Stomach (tissue), 9 donors: ENCODE data around the gene EXOC3L1. TPM values are rescaled to one million over a fixed set of nuclear protein-coding genes. Genes with fewer than 3 reads are reported as not detected.

Experiments used
- DNase-seq, 2 donors: peaks; one replicate each; pipeline versions ENCODE4 v3.0.0 to v3.0.0-alpha.2; 2013 to 2019
- H3K27ac ChIP-seq, 5 donors: fragments of 200-600 bp in 4 of 5; sonication (generic) in 4 of 5; one replicate each; pipeline ENCODE4 v1.5.1; 2013 to 2019; ENCODE audit warnings: mild to moderate bottlenecking in 1 of 5, moderate library complexity in 1 of 5
- H3K27me3 ChIP-seq, 3 donors: fragments of 200-600 bp; sonication (generic); one replicate each; pipeline ENCODE4 v1.5.1; 2017 to 2019; ENCODE audit warnings: mixed run types in 1 of 3
- H3K36me3 ChIP-seq, 4 donors: fragments of 200-600 bp; sonication (generic); 1 replicate in 3 of 4; 2 replicates in 1 of 4; pipeline ENCODE4 v1.5.1; 2016 to 2019
- H3K4me1 ChIP-seq, 4 donors: fragments of 200-600 bp; sonication (generic); one replicate each; pipeline ENCODE4 v1.5.1; 2016 to 2019
- H3K4me3 ChIP-seq, 4 donors: fragments of 200-600 bp; sonication (generic) in 3 of 4; one replicate each; pipeline ENCODE4 v1.5.1; 2016 to 2019; ENCODE audit warnings: mild to moderate bottlenecking in 1 of 4
- H3K9me3 ChIP-seq, 4 donors: fragments of 200-600 bp; sonication (generic); one replicate each; pipeline ENCODE4 v1.5.1; 2016 to 2019
- CTCF ChIP-seq, 7 experiments: fragments of 450-650 bp in 4 of 7; fragments of 200-600 bp in 3 of 7; sonication (generic) in 3 of 7; IDR thresholded peaks; one replicate each; pipeline ENCODE4 v1.5.1; 2016 to 2019; ENCODE audit warnings: antibody characterized with exemption in 7 of 7, control low read depth in 2 of 7, mild to moderate bottlenecking in 1 of 7
- EP300 ChIP-seq: sonication (generic); formaldehyde crosslinking; IDR thresholded peaks from one replicate; pipeline ENCODE4 v1.6.1; 2017; ENCODE audit warnings: antibody characterized with exemption
- POLR2A ChIP-seq, 4 donors: fragments of 450-650 bp; IDR thresholded peaks; one replicate each; pipeline ENCODE4 v1.6.1; 2016; ENCODE audit warnings: antibody characterized with exemption in 4 of 4, control low read depth in 2 of 4, mild to moderate bottlenecking in 1 of 4, moderate library complexity in 1 of 4
- POLR2AphosphoS5 ChIP-seq, 3 donors: sonication (generic); formaldehyde crosslinking; IDR thresholded peaks; one replicate each; pipeline ENCODE4 v1.6.1; 2016; ENCODE audit warnings: antibody characterized with exemption in 3 of 3
- WGBS, 5 donors: extraction: QIAGEN DNeasy Blood & Tissue Kit in 3 of 5; methylation state at CpG; one replicate each; pipeline versions ENCODE4 v1.1.5 to v1.1.7; 2013 to 2018; 5-methylcytosine and 5-hydroxymethylcytosine counted together
- intact Hi-C: fragments of 100-400 bp; cut with DNase I; formaldehyde crosslinking; loops from one replicate; pipeline ENCODE4 v1.15.1; 2023; ENCODE audit warnings: low total_unique reads
- polyA plus RNA-seq, 3 donors: library from polyadenylated mRNA; stranded (reverse); fragments of 200-250 nt; gene quantifications; one replicate each; pipeline ENCODE4 v1.2.3, GENCODE V29; 2013
- total RNA-seq, 5 donors: library from RNA; depleted of rRNA; stranded (reverse); fragments of >200 nt; gene quantifications; one replicate each; pipeline versions ENCODE4 v1.1.0 to v1.2.3, GENCODE V29; 2014 to 2016
- donor health status: healthy with polysubstance abuse.
- donor health status: Bipolar disorder and iron deficiency.
- donor health status: healthy.

The EXOC3L1 gene
- total and polyA plus RNA-seq, 8 donors, result 1.3 to 25.5 (median 6.8) TPM; not detected in 1

GRCh38 chr16:67150047-67150832 is 39.7 kb downstream of the EXOC3L1 start:
- intact Hi-C loops, result loop anchor here (5.0 kb wide), 1 partner anchor 173 kb away; no protein-coding TSS in a partner anchor
- H3K36me3 ChIP-seq, result peaks cover 21 to 52% (median 42%) of the 10 kb centered on the region in 4 donors
- 5 to 13% (median 9%) methylated on average over 6 to 93 of the region's 94 CpGs for WGBS, 5 donors

GRCh38 chr16:67149276-67150046 is 40.5 kb downstream of the EXOC3L1 start:
- TF ChIP-seq POLR2A (IDR thresholded peaks at IDR 0.05), result no peak
- TF ChIP-seq EP300, result no peak
- no peak for TF ChIP-seq POLR2AphosphoS5 (IDR thresholded peaks at IDR 0.05)
- no peak for TF ChIP-seq CTCF (IDR thresholded peaks at IDR 0.05)
- WGBS, 5 donors, result 65 to 72% (median 69%) methylated on average over 51 to 77 of the region's 77 CpGs
- H3K4me3 ChIP-seq, result peak overlapping the region in 2 of 4 donors; percentile 61 to 64
- DNase-seq, result peak in 1 of 2 donors; percentile 46
- no peaks in the 10 kb centered on the region for H3K9me3 ChIP-seq
- intact Hi-C loops, result loop anchor here (5.0 kb wide), 1 partner anchor 172 kb away; no protein-coding TSS in a partner anchor
- peaks cover 0 to 24% (median 0%) of the 10 kb centered on the region in 3 donors for H3K27me3 ChIP-seq
- peaks cover 26 to 58% (median 50%) of the 10 kb centered on the region in 4 donors for H3K36me3 ChIP-seq
- H3K4me1 ChIP-seq, result peaks cover 8 to 30% (median 26%) of the 10 kb centered on the region in 4 donors
- peak overlapping the region in 3 of 5 donors; percentile 85 to 91 (median 89) for H3K27ac ChIP-seq

More at GRCh38 chr16:67150047-67150832, 39.7 kb downstream of the EXOC3L1 start:
- no peaks in the 10 kb centered on the region for H3K9me3 ChIP-seq
- peak overlapping the region; percentile 61 to 72 (median 63) for H3K4me3 ChIP-seq
- TF ChIP-seq CTCF (IDR thresholded peaks at IDR 0.05) (peak in 1 of 7 experiments; percentile 9), EP300 (no peak), POLR2AphosphoS5 (IDR thresholded peaks at IDR 0.05) (peak in 1 of 3 donors; percentile 1), POLR2A (IDR thresholded peaks at IDR 0.05) (no peak)
- peak overlapping the region; percentile 75 to 91 (median 86) for H3K27ac ChIP-seq
- peak in 1 of 2 donors; percentile 90 for DNase-seq
- peaks cover 14 to 38% (median 34%) of the 10 kb centered on the region in 4 donors for H3K4me1 ChIP-seq
- H3K27me3 ChIP-seq, result peaks cover 0 to 30% (median 0%) of the 10 kb centered on the region in 3 donors

- peaks cover 33 to 59% (median 54%) of the 10 kb centered on the region in 4 donors for H3K36me3 ChIP-seq
- TF ChIP-seq POLR2AphosphoS5 (IDR thresholded peaks at IDR 0.05) (no peak), POLR2A (IDR thresholded peaks at IDR 0.05) (no peak), EP300 (no peak), CTCF (IDR thresholded peaks at IDR 0.05) (no peak)
Observed at GRCh38 chr16:67148656-67149275, 41.2 kb downstream of the EXOC3L1 start.

More at GRCh38 chr16:67148656-67149275, 41.2 kb downstream of the EXOC3L1 start:
- WGBS, 5 donors, result 87 to 95% (median 89%) methylated on average over 8 to 11 of the region's 11 CpGs
- Histone ChIP-seq H3K27me3 (peaks cover 0 to 22% (median 0%) of the 10 kb centered on the region in 3 donors), H3K4me1 (peaks cover 8 to 28% (median 25%) of the 10 kb centered on the region in 4 donors), H3K4me3 (no peak overlapping the region), H3K27ac (no peak overlapping the region), H3K9me3 (no peaks in the 10 kb centered on the region)
- intact Hi-C loops, result no loop called here
- DNase-seq, result peak in 1 of 2 donors; percentile 12
